AG09319 (cell line): ENCODE results near the gene ZCCHC10.
"Not testable (repeated sequence)": the region's sequence is repeated elsewhere in the genome, so short reads cannot be mapped to it uniquely, and the experiment has no call there.

Source experiments
- DNase-seq: peaks from one replicate; pipeline ENCODE4 v3.0.0-alpha.2; 2010; ENCODE audit warnings: low read depth; ENCODE audit errors: extremely low read depth
- CTCF ChIP-seq: IDR thresholded peaks from 2 replicates; pipeline ENCODE4 v1.5.1; 2011; ENCODE audit warnings: low read depth, mild to moderate bottlenecking, inconsistent platforms, low read length, moderate library complexity

The ZCCHC10 gene

GRCh38 chr5:132971483-132972435, 54.6 kb downstream of the ZCCHC10 start:
- no peak for TF ChIP-seq CTCF
- DNase-seq = no peak

DNA sequence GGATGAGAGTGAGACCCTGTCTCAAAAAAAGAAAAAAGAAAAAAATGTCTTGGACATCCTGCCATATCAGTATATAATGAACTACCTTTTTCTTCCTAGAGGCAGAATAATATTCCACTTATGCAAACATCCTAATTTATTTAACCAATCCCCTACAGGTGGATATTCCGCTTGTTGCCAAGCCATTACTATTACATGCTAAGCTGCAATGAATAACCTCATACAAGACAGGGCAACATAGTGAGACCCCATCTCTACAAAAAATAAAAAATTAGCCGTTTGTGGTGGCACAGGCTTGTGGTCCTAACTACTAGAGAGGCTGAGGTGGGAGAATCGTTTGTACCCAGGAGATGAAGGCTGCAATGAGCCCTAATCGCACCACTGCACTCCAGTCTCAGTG, 61.2 kb downstream of the ZCCHC10 start:
- DNase-seq = no peak
- TF ChIP-seq CTCF = no peak

DNA sequence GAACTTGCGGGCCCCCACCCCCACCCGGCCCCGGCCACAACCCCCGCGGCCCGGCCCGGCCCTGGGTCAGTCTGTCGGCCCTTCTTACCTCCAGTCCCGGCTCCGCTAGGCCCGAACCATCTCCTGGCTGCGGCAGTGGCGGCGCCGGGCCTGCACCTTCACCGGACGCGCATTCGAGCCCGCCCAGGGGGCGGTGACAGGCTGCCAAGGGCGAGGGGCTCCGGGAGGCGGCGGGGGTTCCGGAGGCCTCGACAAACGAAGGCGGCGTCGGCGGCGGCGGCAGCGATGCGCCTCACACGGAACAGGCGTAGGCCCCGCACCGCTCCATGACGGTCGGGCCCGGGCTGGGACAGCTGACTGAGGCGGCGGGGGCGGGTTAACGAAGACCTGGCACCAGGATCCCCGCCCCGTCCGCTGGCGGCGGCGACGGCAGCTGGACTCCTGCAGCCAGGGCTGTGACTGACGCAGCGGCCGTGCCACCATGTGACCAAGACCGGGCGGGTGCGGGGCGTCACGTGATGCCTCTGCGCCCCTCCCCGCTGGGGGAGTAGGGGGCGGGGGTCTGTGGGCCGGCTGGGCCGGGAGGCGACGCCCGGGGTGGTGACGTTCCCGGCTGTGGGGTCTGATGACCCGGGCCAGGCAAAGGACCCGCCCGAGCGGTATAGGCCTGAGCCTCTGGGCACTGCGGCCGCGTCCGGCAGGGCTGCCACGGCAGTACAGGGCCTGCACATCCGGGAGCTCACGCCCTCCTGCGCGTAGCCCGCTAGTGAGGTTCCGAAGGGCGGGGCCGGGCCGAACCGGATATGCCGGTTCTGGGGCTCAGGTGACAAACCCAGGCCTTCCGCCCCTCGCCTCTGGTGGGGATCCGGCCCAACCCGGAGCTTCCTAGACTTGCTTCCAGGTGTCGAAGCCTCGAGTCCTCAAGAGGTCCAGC, 62.9 kb downstream of the ZCCHC10 start, which contains the start of gene AFF4:
AFF4 (minus strand) TSS at position 464 of the 934 bp plus-strand sequence. CDS start 26,445 bp downstream, outside the sequence.
- TF ChIP-seq CTCF = no peak
- DNase-seq = peak; percentile 94

DNA sequence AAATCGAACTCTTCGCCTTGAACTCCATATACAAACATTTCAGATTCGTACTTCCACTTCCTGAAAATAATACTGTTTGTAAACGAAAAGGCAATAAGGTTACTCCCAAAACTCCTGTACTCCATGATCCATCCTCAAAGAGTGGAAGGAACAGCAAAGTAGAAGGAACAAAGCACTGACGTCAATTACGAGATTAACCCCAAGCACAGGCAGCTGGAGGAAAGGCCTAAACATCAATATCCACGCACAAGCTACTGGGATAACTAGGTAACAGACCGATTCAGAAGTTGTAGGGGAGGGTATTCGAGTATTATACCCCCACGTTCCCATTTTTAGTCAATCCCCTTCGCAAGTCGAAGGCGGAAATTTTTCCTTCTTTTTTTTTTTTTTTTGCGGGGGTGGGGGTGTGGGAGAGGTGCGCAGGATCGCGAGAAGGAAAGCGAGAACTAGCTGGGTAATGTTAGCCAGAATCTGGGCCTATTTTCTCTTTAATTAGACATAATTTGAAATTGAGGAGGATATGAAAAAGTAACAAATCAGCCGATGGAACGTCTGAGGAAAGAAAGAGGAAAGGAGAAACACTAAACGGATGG, 63.8 kb downstream of the ZCCHC10 start:
- peak; percentile 22 for DNase-seq
- TF ChIP-seq CTCF = no peak

GRCh38 chr5:132961887-132962286, 64.5 kb downstream of the ZCCHC10 start:
- DNase-seq = peak; percentile 18
- no peak for TF ChIP-seq CTCF

- DNase-seq = not testable (repeated sequence)
Measured at GRCh38 chr5:132961123-132961815, 65.1 kb downstream of the ZCCHC10 start.

- DNase-seq = not testable (repeated sequence)
Measured at GRCh38 chr5:132956166-132956799, 70.1 kb downstream of the ZCCHC10 start.
